ENCODE measurements around the gene TSN. TPM values are rescaled to one million over a fixed set of nuclear protein-coding genes. Genes with fewer than 3 reads are reported as not detected.

TSN gene
- total RNA-seq, 1 experiment from 2014 or later, result 91.5 TPM

DNA sequence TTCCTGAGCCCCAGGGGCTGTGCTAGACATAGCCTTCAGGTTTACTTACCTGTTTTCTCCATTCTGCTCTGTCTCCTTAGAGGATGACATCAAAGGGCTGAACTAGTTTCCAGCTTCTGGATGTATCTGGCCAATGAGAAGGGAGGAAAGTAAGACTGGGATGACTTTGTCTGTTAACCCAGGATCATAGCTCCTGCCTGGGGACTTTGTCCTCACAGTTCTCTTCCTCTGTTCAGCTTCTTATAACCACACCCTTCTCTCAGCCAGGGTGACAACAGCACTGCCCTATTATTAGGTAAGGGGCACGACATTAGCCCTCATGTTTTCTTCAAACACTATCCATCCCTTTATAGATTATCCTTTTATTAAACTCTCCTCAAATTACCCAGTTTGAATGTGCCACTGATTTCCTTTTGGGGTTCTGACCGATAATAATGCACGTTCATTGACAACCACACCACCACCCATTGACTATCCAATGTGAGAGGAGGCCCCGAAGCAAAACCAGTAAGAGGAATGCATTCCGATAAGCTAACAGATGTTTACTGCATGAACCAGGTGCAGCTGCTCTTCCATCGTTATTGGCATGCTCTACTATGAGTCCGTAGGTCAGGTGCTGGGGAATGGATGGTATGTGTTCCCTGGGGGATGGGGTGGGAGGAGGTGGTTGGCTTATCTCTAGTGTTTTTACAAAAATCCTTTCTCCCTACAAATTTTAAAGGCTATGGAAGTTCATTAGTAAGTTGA, 23.5 kb downstream of the TSN start (continued):
- TF ChIP-seq RAD21 (IDR thresholded peaks at IDR 0.05; ENCODE audit: low read depth) (no peak), FOSL1 (IDR thresholded peaks at IDR 0.05; ENCODE audit: low read depth) (no peak), ZFX (IDR thresholded peaks at IDR 0.05) (no peak)
- TF ChIP-seq, protein P1, sequence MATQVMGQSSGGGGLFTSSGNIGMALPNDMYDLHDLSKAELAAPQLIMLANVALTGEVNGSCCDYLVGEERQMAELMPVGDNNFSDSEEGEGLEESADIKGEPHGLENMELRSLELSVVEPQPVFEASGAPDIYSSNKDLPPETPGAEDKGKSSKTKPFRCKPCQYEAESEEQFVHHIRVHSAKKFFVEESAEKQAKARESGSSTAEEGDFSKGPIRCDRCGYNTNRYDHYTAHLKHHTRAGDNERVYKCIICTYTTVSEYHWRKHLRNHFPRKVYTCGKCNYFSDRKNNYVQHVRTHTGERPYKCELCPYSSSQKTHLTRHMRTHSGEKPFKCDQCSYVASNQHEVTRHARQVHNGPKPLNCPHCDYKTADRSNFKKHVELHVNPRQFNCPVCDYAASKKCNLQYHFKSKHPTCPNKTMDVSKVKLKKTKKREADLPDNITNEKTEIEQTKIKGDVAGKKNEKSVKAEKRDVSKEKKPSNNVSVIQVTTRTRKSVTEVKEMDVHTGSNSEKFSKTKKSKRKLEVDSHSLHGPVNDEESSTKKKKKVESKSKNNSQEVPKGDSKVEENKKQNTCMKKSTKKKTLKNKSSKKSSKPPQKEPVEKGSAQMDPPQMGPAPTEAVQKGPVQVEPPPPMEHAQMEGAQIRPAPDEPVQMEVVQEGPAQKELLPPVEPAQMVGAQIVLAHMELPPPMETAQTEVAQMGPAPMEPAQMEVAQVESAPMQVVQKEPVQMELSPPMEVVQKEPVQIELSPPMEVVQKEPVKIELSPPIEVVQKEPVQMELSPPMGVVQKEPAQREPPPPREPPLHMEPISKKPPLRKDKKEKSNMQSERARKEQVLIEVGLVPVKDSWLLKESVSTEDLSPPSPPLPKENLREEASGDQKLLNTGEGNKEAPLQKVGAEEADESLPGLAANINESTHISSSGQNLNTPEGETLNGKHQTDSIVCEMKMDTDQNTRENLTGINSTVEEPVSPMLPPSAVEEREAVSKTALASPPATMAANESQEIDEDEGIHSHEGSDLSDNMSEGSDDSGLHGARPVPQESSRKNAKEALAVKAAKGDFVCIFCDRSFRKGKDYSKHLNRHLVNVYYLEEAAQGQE (IDR thresholded peaks at IDR 0.05; ENCODE audit: low read depth), result no peak

DNA sequence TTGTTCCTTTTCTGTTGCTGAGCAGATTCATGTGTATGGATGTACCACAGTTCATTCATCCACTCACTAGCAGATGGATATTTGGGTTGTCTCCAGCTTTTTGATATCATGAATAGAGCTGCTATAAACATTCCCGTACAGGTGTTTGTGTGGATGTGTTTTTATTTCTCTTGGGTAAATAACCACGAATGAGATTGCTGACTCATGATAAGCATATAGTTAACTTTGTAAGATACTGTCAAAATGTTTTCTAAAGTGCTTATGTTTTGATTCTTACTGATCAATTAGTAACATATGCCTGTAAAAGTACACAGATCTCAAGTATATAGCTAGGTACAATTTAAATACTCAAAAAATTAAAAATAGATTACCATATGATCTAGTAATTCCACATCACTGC, 27.7 kb downstream of the TSN start:
- Histone ChIP-seq H3K9me3 (ENCODE audit: control insufficient read depth in 1 of 2, insufficient read depth in 1 of 2, low read depth in 1 of 2, low read length in 2 of 2) (no peaks in the 10 kb centered on the region), H4K20me1 (ENCODE audit: insufficient read depth) (no peaks in the 10 kb centered on the region), H3K79me2 (ENCODE audit: insufficient read depth, low read length) (no peaks in the 10 kb centered on the region), H3K36me3 (ENCODE audit: control insufficient read depth in 1 of 2, insufficient read depth in 2 of 2, low read length in 2 of 2) (no peaks in the 10 kb centered on the region), H3K4me2 (ENCODE audit: low read length) (no peak overlapping the region), H3K27ac (ENCODE audit: low read depth, low read length) (no peak overlapping the region), H2AFZ (ENCODE audit: low read depth, low read length, poor library complexity, severe bottlenecking) (no peak overlapping the region), H3K9ac (ENCODE audit: low read length) (no peak overlapping the region), H3K27me3 (ENCODE audit: insufficient read depth, low read length) (peaks cover 11% of the 10 kb centered on the region), H3K4me1 (ENCODE audit: control insufficient read depth in 1 of 2, insufficient read depth in 2 of 2, low read length in 2 of 2) (no peaks in the 10 kb centered on the region), H3K4me3 (replicated peaks in 1 of 2; ENCODE audit: low read depth in 1 of 2, low read length in 2 of 2) (no peak overlapping the region), H3K9me2 (ENCODE audit: insufficient read depth) (no peaks in the 10 kb centered on the region)
- no TSS peak for BruUV-seq (replicated peaks)
- ATAC-seq (no peak), DNase-seq (ENCODE audit: low read depth, low spot score) (no peak)
- ChIA-PET POLR2A (no interaction called here), RAD21 (ENCODE audit: low non-redundant PET in 1 of 2, low total read pairs in 2 of 2, uncharacterized antibody in 2 of 2, unreplicated experiment in 2 of 2) (no interaction called here), CTCF (no interaction called here)
- intact Hi-C loops (cut with micrococcal nuclease), result no loop called here
- TF ChIP-seq CEBPB (IDR thresholded peaks at IDR 0.05; ENCODE audit: low read depth) (no peak), POLR2A (IDR thresholded peaks at IDR 0.05; ENCODE audit: borderline replicate concordance, extremely low read depth, insufficient read depth, insufficient read length) (no peak), TCF7L2 (IDR thresholded peaks at IDR 0.05; ENCODE audit: borderline replicate concordance, extremely low read depth, insufficient read depth, insufficient read length) (no peak), CBX3 (IDR thresholded peaks at IDR 0.05; ENCODE audit: low read depth) (no peak), POLR2AphosphoS5 (IDR thresholded peaks at IDR 0.05; ENCODE audit: low read depth, low read length) (no peak), EZH2 (IDR thresholded peaks at IDR 0.05) (no peak), SP1 (IDR thresholded peaks at IDR 0.05; ENCODE audit: low read depth) (no peak), EGR1 (IDR thresholded peaks at IDR 0.05; ENCODE audit: low read depth) (no peak), SRF (IDR thresholded peaks at IDR 0.05; ENCODE audit: low read depth) (no peak), ZNF274 (IDR thresholded peaks at IDR 0.05; ENCODE audit: low read depth, low read length) (no peak), RAD21 (IDR thresholded peaks at IDR 0.05; ENCODE audit: low read depth) (no peak), SIN3A (IDR thresholded peaks at IDR 0.05; ENCODE audit: low read depth) (no peak)
- TF ChIP-seq, protein P2, sequence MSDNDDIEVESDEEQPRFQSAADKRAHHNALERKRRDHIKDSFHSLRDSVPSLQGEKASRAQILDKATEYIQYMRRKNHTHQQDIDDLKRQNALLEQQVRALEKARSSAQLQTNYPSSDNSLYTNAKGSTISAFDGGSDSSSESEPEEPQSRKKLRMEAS (IDR thresholded peaks at IDR 0.05), result no peak
- TF ChIP-seq, protein P3, sequence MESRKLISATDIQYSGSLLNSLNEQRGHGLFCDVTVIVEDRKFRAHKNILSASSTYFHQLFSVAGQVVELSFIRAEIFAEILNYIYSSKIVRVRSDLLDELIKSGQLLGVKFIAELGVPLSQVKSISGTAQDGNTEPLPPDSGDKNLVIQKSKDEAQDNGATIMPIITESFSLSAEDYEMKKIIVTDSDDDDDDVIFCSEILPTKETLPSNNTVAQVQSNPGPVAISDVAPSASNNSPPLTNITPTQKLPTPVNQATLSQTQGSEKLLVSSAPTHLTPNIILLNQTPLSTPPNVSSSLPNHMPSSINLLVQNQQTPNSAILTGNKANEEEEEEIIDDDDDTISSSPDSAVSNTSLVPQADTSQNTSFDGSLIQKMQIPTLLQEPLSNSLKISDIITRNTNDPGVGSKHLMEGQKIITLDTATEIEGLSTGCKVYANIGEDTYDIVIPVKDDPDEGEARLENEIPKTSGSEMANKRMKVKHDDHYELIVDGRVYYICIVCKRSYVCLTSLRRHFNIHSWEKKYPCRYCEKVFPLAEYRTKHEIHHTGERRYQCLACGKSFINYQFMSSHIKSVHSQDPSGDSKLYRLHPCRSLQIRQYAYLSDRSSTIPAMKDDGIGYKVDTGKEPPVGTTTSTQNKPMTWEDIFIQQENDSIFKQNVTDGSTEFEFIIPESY (IDR thresholded peaks at IDR 0.05; ENCODE audit: extremely low read depth, insufficient replicate concordance, low read length), result no peak
- TF ChIP-seq, protein P1 (IDR thresholded peaks at IDR 0.05; ENCODE audit: low read depth), result no peak
